Measurements from ENCODE around the gene CAT.

The CAT gene

DNA sequence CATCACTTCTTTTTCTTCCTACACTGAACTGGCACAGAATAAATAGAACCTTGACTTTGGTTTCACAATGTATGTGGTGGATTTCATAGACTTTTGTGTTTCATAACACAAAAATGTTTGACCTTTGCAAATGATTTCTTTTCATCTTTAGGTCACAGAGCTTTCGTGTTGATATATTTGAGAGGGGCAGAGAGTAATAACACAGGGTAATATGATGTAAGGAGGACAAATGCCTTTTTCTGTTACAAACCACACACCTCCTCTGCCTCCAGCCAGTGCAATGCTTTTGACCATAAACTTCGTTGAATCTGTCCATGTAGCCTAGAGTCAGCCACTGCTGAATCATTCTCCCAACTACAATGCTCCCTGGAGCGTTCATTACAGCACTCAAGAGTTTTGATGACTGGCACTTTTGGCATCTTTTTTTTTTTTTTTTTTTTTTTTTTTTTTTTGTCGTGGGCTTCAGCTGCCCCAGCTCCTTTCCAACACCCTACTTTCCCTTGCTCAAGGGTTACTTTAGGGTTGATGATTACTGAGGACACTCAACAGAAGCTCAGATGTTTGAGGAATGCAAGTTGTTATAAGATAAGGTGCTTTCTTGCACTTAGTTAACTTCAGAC lies 11.4 kb upstream of the CAT start:
- no peak overlapping the region for H2AFZ ChIP-seq (ENCODE audit: low read depth, low read length, severe bottlenecking)
- H3K27me3 ChIP-seq (ENCODE audit: low read length): no peaks in the 10 kb centered on the region
- TF ChIP-seq EZH2phosphoT487 (conservative IDR thresholded peaks at IDR 0.05; ENCODE audit: low read length): no peak
- TF ChIP-seq, protein P1, sequence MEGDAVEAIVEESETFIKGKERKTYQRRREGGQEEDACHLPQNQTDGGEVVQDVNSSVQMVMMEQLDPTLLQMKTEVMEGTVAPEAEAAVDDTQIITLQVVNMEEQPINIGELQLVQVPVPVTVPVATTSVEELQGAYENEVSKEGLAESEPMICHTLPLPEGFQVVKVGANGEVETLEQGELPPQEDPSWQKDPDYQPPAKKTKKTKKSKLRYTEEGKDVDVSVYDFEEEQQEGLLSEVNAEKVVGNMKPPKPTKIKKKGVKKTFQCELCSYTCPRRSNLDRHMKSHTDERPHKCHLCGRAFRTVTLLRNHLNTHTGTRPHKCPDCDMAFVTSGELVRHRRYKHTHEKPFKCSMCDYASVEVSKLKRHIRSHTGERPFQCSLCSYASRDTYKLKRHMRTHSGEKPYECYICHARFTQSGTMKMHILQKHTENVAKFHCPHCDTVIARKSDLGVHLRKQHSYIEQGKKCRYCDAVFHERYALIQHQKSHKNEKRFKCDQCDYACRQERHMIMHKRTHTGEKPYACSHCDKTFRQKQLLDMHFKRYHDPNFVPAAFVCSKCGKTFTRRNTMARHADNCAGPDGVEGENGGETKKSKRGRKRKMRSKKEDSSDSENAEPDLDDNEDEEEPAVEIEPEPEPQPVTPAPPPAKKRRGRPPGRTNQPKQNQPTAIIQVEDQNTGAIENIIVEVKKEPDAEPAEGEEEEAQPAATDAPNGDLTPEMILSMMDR (IDR thresholded peaks at IDR 0.05; ENCODE audit: insufficient read depth, low read length, poor library complexity, severe bottlenecking): no peak
- no peak overlapping the region for H3K4me3 ChIP-seq (ENCODE audit: insufficient read depth, low read length, poor library complexity, severe bottlenecking)
- H3K36me3 ChIP-seq (ENCODE audit: low read length): no peaks in the 10 kb centered on the region
- H3K27ac ChIP-seq (ENCODE audit: low read depth, low read length): no peak overlapping the region
- no peaks in the 10 kb centered on the region for H4K20me1 ChIP-seq (ENCODE audit: low read depth, low read length)
- no peaks in the 10 kb centered on the region for H3K9me2 ChIP-seq (replicated peaks; ENCODE audit: insufficient read depth, low read length)
- H3K4me2 ChIP-seq (ENCODE audit: low read depth, low read length, poor library complexity, severe bottlenecking): no peak overlapping the region
- no peaks in the 10 kb centered on the region for H3K79me2 ChIP-seq (ENCODE audit: insufficient read depth, low read length)
- H3K9me3 ChIP-seq (ENCODE audit: insufficient read depth, low read length): no peaks in the 10 kb centered on the region
- no peaks in the 10 kb centered on the region for H3F3A ChIP-seq (ENCODE audit: insufficient read depth)
- H3K9ac ChIP-seq (ENCODE audit: low read length): no peak overlapping the region

DNA sequence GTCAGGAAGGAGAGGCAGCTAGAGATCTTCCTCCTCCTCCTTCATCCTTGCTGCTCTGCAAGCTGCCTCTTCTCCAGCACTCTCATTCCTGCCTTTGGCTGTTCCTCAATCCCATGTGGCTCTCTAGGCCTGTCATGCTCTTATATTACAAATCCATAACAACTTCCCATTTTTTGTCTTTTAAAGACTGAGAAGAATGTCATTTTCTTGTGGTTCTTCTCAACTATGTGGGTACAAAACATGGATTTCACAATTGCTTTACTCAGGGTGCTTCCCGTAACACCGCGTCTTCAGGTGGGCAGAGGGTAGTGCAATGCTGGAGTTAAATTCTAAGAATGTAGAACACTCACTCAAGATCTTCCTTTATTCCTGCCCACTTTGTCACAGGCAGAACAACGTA lies 6.8 kb upstream of the CAT start:
- Histone ChIP-seq H3K9ac (ENCODE audit: low read length) (no peak overlapping the region), H3K9me3 (ENCODE audit: insufficient read depth, low read length) (no peaks in the 10 kb centered on the region), H3K4me3 (ENCODE audit: insufficient read depth, low read length, poor library complexity, severe bottlenecking) (no peak overlapping the region), H3K79me2 (ENCODE audit: insufficient read depth, low read length) (no peaks in the 10 kb centered on the region), H4K20me1 (ENCODE audit: low read depth, low read length) (no peaks in the 10 kb centered on the region), H3K27ac (ENCODE audit: low read depth, low read length) (no peak overlapping the region), H3K9me2 (replicated peaks; ENCODE audit: insufficient read depth, low read length) (no peaks in the 10 kb centered on the region), H3K36me3 (ENCODE audit: low read length) (no peaks in the 10 kb centered on the region), H2AFZ (ENCODE audit: low read depth, low read length, severe bottlenecking) (no peak overlapping the region), H3F3A (ENCODE audit: insufficient read depth) (no peaks in the 10 kb centered on the region), H3K4me2 (ENCODE audit: low read depth, low read length, poor library complexity, severe bottlenecking) (no peak overlapping the region), H3K27me3 (ENCODE audit: low read length) (no peaks in the 10 kb centered on the region)
- no peak for TF ChIP-seq EZH2phosphoT487 (conservative IDR thresholded peaks at IDR 0.05; ENCODE audit: low read length)
- TF ChIP-seq, protein P1 (IDR thresholded peaks at IDR 0.05; ENCODE audit: insufficient read depth, low read length, poor library complexity, severe bottlenecking): no peak

DNA sequence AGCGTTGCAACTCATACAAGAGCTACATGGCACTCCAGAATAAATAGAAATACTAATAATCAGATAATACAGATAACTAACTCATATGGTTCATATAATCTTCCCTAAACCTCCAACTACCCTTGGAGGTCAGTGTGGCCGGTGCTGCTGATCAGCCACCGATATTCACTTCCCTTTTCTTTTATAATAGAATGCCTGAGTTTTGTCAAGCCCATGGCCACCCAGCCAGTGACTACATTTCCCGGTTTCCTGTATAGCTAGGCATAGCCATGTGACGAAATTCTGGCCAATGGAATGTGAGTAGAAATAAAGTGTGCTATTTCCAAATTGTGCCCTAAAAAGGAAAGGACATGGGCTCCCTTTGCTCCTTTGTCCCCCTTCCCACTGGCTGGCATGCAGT lies 5.9 kb upstream of the CAT start:
- H3K79me2 ChIP-seq (ENCODE audit: insufficient read depth, low read length): no peaks in the 10 kb centered on the region
- no peaks in the 10 kb centered on the region for H3K36me3 ChIP-seq (ENCODE audit: low read length)
- no peaks in the 10 kb centered on the region for H3K9me2 ChIP-seq (replicated peaks; ENCODE audit: insufficient read depth, low read length)
- no peaks in the 10 kb centered on the region for H4K20me1 ChIP-seq (ENCODE audit: low read depth, low read length)
- no peaks in the 10 kb centered on the region for H3K27me3 ChIP-seq (ENCODE audit: low read length)
- no peak overlapping the region for H3K27ac ChIP-seq (ENCODE audit: low read depth, low read length)
- H3K4me2 ChIP-seq (ENCODE audit: low read depth, low read length, poor library complexity, severe bottlenecking): no peak overlapping the region
- H3K9ac ChIP-seq (ENCODE audit: low read length): no peak overlapping the region
- H3F3A ChIP-seq (ENCODE audit: insufficient read depth): no peaks in the 10 kb centered on the region
- no peak overlapping the region for H2AFZ ChIP-seq (ENCODE audit: low read depth, low read length, severe bottlenecking)
- no peak overlapping the region for H3K4me3 ChIP-seq (ENCODE audit: insufficient read depth, low read length, poor library complexity, severe bottlenecking)
- TF ChIP-seq, protein P1 (IDR thresholded peaks at IDR 0.05; ENCODE audit: insufficient read depth, low read length, poor library complexity, severe bottlenecking): no peak
- no peak for TF ChIP-seq EZH2phosphoT487 (conservative IDR thresholded peaks at IDR 0.05; ENCODE audit: low read length)
- no peaks in the 10 kb centered on the region for H3K9me3 ChIP-seq (ENCODE audit: insufficient read depth, low read length)
